ENCODE measurements around the gene ZPR1. TPM values are rescaled to one million over a fixed set of nuclear protein-coding genes. Genes with fewer than 3 reads are reported as not detected.

ZPR1 gene
- total RNA-seq, 2 donors from 2014 or later: 77.6 to 106 TPM

DNA sequence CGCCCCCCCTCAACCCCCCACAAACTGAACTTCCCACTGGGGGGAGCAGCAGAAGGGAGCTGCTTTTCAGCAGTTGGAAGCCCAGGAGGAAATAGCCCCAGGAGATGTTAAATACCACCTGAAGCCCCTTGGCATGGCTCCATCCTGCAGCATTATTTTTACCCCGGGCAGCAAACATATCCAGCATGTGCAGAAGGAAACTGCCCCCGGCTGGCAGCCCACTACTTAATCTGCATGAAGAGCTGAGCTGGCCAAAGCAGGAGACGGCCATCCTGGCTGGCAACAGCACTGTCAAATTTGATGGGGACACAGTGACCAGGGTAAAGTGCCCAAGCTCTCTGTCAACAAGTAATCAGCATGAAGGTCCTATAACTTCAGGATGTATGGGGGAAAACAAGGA lies 47.1 kb downstream of the ZPR1 start:
- Mint-ChIP-seq H3K36me3 (ENCODE audit: insufficient read depth in 2 of 2) (no peaks in the 10 kb centered on the region), H3K4me1 (ENCODE audit: low read depth) (peaks cover 15% of the 10 kb centered on the region), H3K27me3 (ENCODE audit: low read depth) (no peaks in the 10 kb centered on the region), H3K9me3 (no peaks in the 10 kb centered on the region), H3K27ac (no peak overlapping the region), H3K4me3 (no peak overlapping the region)
- no peak for ATAC-seq (replicated peaks in 1 of 2)
- DNase-seq: no peak

DNA sequence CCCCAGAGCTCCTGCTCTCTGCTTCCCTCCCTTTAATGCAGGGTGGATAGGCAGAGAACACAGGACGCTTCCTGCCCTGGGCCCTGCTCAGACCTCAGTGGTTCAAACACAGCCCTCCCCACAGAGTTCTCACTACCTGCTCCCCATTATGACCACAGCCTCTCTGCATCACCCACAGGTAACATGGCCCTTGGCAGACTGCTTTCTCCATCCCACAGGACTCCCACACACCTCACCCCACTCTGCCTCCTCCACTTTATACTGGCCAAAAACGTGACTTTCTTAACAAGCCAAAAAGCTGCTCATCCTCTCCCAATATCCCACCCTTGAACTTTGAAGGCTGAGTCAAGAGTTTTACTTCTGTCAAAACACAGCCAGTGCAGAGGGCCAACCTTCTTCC lies 48.8 kb downstream of the ZPR1 start:
- no peaks in the 10 kb centered on the region for H3K36me3 Mint-ChIP-seq (ENCODE audit: insufficient read depth in 2 of 2)

DNA sequence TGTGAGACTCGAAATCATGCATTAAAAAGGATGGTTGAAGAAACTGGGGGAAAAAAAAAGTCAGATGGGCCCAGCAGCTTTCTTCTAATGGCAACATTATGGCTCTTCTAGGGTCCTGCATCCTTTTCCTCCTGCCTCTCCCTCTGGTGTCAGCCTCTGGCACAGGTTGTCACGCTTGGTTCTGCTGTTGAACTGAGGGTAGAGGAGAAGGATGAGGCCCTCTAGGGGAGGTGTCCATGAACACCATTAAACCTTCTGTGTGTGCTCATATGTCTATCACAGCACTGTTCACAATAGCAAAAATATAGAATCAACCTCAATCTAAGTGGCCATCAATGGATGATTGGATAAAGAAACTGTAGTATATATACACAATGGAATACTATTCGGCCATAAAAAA lies 51.1 kb downstream of the ZPR1 start:
- Mint-ChIP-seq H3K27me3 (ENCODE audit: low read depth) (no peaks in the 10 kb centered on the region), H3K9me3 (no peaks in the 10 kb centered on the region), H3K4me1 (ENCODE audit: low read depth) (peaks cover 33% of the 10 kb centered on the region), H3K36me3 (ENCODE audit: insufficient read depth in 2 of 2) (peaks cover 0 to 2% of the 10 kb centered on the region in 2 donors), H3K27ac (no peak overlapping the region), H3K4me3 (no peak overlapping the region)
- DNase-seq: no peak
- ATAC-seq (replicated peaks in 1 of 2): no peak

More for the DNA sequence above, 48.8 kb downstream of the ZPR1 start:
- ATAC-seq (replicated peaks in 1 of 2): no peak
- Mint-ChIP-seq H3K27me3 (ENCODE audit: low read depth) (no peaks in the 10 kb centered on the region), H3K4me1 (ENCODE audit: low read depth) (peaks cover 19% of the 10 kb centered on the region), H3K27ac (no peak overlapping the region), H3K4me3 (no peak overlapping the region), H3K9me3 (no peaks in the 10 kb centered on the region)
- DNase-seq: no peak

DNA sequence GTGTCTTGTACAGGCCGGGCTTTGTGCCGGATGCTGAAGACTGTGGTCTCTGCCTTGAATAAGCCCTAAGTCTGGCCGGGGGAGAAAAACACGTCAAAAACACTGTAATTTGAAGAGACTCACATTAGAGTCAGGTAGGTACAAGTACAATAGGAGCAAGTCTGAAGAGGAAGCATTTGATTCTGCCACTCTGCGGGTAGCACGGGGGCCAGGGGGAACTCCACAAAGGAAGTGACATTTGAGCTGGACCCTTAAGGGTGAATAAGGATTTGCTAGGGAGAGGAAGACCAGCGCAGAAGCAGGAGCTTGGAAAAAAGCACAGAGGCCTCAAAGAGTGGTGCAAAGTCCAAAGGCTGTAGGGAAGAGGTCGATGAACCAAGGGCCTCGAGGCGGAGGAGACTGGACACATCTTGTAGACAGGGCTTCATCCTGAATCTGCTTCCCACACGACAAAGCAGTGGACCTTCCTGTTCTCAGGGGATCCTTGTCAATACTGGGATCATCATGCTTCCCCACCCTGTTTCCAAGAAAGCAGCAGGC lies 53.8 kb downstream of the ZPR1 start:
- DNase-seq: peak in 1 of 2 donors; percentile 3
- peak overlapping the region; percentile 35 for H3K27ac Mint-ChIP-seq
- peak overlapping the region in 1 of 2 donors; percentile 8 for H3K4me3 Mint-ChIP-seq
- peaks cover 0 to 2% of the 10 kb centered on the region in 2 donors for H3K36me3 Mint-ChIP-seq (ENCODE audit: insufficient read depth in 2 of 2)
- no peak for ATAC-seq (replicated peaks in 1 of 2)
- H3K9me3 Mint-ChIP-seq: no peaks in the 10 kb centered on the region
- no peaks in the 10 kb centered on the region for H3K27me3 Mint-ChIP-seq (ENCODE audit: low read depth)
- peaks cover 24% of the 10 kb centered on the region for H3K4me1 Mint-ChIP-seq (ENCODE audit: low read depth)

DNA sequence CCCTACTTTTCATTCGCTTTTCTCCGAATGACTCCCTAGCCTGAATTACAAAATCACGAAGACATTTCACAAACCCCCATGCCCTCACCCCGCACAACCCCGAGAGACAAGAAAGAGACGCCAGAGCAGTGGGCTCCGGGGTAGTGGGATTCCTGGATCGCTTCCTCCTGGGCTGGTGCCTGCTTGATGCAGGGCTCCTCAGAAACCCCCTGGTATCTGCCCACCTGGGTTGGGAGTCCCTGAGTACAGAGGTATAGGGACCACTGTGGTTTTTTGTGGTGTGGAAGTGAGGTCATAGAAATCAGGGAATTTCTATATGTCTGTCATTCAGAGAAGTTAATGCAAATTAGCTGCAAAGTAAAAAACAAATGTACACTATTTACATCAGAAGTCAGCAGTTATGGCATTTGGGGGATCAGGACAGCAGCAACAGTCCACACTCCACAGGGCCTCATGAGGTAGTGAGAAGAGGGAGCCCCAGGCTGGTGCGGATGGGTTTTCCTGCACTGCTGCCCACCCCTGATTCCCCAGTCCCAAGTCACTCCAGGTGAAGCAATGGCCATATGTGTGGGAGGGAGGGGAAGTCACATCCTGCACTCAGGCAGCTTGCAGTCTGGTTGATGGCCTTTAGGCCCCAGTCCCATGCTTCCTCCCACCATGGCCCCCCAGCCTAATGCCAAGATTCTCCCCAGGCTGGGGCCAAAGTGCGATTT lies 54.6 kb downstream of the ZPR1 start:
- H3K4me3 Mint-ChIP-seq: peak overlapping the region; percentile 55 to 59
- no peaks in the 10 kb centered on the region for H3K9me3 Mint-ChIP-seq
- no peaks in the 10 kb centered on the region for H3K27me3 Mint-ChIP-seq (ENCODE audit: low read depth)
- DNase-seq (peak; percentile 3 to 16), ATAC-seq (replicated peaks in 1 of 2) (peak; percentile 49 to 63)
- H3K27ac Mint-ChIP-seq: peak overlapping the region; percentile 81
- H3K36me3 Mint-ChIP-seq (ENCODE audit: insufficient read depth in 2 of 2): peaks cover 0 to 2% of the 10 kb centered on the region in 2 donors
- H3K4me1 Mint-ChIP-seq (ENCODE audit: low read depth): peaks cover 22% of the 10 kb centered on the region

DNA sequence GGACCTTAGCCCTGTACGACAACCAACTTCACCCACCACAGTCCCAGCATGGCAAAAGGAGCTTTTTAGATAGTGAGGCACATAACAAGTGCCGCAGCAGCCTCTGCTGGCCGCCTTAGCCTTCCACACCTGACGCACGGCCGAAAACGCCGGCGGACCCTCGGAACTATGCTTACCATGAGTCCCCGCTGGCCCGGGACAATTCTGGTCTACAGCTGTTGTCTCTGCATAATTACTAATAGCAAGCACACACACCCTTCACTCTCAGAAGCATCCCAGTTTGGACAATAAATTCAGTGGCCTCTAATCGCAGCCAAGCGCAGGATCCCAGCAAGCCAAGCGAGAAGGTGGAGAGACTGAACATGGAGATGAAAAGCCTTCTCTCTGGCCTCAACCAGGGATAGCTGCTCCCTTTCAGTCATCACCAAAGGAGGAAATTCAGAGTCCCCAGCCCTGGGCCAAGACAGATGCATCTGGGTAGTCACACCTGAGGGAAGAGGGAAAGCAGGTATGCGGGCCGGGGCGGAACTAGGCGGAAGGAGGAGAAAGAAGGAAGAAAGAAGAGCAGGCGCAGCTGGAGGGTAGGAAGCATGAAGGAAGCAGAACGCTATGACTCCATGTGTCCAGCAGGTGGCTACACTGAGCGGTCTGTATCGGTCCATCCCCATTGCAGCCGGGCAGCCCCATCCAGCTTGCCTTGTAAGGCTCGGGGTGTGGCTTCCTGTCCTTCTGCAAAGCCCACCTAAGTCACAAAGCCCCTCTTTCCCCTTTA lies 55.4 kb downstream of the ZPR1 start:
- ATAC-seq (replicated peaks in 1 of 2) (peak; percentile 81 to 85), DNase-seq (peak; percentile 64 to 67)
- Mint-ChIP-seq H3K36me3 (ENCODE audit: insufficient read depth in 2 of 2) (peaks cover 0 to 2% of the 10 kb centered on the region in 2 donors), H3K4me3 (peak overlapping the region; percentile 55 to 59), H3K4me1 (ENCODE audit: low read depth) (peaks cover 22% of the 10 kb centered on the region), H3K27ac (peak overlapping the region; percentile 81), H3K27me3 (ENCODE audit: low read depth) (no peaks in the 10 kb centered on the region), H3K9me3 (no peaks in the 10 kb centered on the region)

DNA sequence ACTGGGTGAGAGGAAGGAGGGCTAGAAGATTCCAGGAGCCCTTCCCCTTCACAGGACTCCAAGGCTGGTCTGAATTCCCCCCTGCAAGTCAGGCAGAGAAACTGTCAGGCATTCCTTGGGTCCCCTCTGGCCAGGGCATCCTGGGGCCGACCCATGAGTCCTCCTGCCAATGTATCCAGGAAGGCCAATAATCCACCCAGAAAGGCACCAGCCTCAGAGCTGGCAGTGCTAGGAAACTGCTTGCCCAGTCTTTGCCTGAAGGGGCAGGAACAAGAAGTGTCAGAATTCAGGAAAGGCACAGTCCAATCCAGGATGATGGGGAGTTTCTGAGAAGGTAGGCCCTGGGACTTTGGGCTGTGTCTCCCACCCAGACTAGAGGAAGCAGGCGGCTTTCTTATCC lies 56.0 kb downstream of the ZPR1 start:
- no peak overlapping the region for H3K27ac Mint-ChIP-seq

DNA sequence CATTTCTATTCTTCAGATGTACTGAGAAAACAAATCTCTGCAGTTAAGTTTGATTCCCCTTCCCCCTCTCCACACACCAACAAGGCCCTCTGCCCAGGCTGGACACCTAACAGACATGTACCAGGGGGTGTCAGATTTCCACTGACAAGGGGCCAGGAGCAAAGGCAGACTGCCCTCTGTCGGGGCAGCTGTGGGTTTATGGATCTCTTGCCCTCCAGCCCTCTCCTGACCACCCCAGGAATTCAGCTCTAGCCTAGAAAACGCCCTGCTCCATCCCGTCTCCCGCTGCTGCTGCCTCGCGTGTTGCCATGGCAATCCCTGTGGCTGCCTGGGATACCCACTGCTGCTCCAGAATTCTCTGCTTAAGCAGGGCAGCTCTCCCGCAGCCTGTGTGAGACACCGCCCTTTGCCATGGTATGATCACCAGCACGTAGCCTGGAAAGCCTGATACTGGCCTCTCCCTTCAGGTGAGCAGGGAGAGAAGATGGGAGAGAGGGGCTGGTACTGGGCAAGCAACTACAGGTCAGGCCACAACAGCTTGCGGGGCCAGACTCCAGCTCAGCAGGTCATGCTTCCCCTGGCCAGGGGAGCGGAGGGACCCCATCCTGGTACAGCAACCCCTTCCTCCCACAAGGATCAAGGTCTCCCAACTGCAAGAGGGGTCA lies 56.6 kb downstream of the ZPR1 start:
- no peaks in the 10 kb centered on the region for H3K9me3 Mint-ChIP-seq
- H3K4me1 Mint-ChIP-seq (ENCODE audit: low read depth): peaks cover 22% of the 10 kb centered on the region
- no peak overlapping the region for H3K4me3 Mint-ChIP-seq
- H3K27ac Mint-ChIP-seq: no peak overlapping the region
- H3K36me3 Mint-ChIP-seq (ENCODE audit: insufficient read depth in 2 of 2): peaks cover 0 to 2% of the 10 kb centered on the region in 2 donors
- DNase-seq (no peak), ATAC-seq (replicated peaks in 1 of 2) (no peak)
- H3K27me3 Mint-ChIP-seq (ENCODE audit: low read depth): no peaks in the 10 kb centered on the region

More for the DNA sequence above, 56.0 kb downstream of the ZPR1 start:
- DNase-seq (no peak), ATAC-seq (replicated peaks in 1 of 2) (no peak)
- Mint-ChIP-seq H3K27me3 (ENCODE audit: low read depth) (no peaks in the 10 kb centered on the region), H3K36me3 (ENCODE audit: insufficient read depth in 2 of 2) (peaks cover 0 to 2% of the 10 kb centered on the region in 2 donors), H3K4me1 (ENCODE audit: low read depth) (peaks cover 22% of the 10 kb centered on the region), H3K4me3 (no peak overlapping the region), H3K9me3 (no peaks in the 10 kb centered on the region)

DNA sequence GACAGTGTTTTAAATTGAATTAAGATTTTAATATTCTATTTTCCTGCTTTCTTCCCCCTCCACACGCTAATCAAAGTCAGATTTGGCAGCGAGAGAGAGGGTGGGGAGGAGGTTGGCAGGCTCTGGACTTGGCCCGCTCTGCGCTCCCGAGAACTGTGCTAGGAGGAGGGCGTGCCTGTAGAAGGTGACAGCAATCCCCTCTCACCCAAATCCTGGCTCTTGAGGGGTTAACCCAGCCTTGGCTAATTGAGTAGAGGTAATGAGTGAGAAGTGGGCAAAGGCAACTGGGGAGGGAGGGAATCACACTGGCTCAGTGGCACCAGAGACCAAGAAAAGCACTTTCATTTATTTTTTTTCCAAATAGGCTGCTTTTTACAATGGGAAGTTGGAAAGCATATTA lies 57.2 kb downstream of the ZPR1 start:
- no peak overlapping the region for H3K27ac Mint-ChIP-seq
- H3K9me3 Mint-ChIP-seq: no peaks in the 10 kb centered on the region
- peaks cover 22% of the 10 kb centered on the region for H3K4me1 Mint-ChIP-seq (ENCODE audit: low read depth)
- no peaks in the 10 kb centered on the region for H3K27me3 Mint-ChIP-seq (ENCODE audit: low read depth)
- ATAC-seq (replicated peaks in 1 of 2) (no peak), DNase-seq (no peak)
- H3K4me3 Mint-ChIP-seq: no peak overlapping the region
- H3K36me3 Mint-ChIP-seq (ENCODE audit: insufficient read depth in 2 of 2): peaks cover 0 to 2% of the 10 kb centered on the region in 2 donors

DNA sequence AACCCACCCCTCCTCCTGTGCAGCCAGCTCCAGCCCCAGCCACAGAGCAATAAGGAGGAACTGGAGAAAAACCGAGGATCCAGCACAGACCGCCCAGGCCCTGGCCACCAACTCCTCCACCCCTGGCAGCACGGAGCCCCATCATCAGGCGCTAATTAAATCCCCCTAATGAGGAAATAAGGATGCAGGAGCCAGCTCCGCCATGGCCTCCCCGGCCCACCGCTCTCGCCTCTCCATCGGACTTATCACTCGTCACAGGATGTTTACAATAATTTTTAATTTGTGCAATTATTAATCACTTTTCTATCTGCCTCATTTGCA lies 57.6 kb downstream of the ZPR1 start:
- no peaks in the 10 kb centered on the region for H3K27me3 Mint-ChIP-seq (ENCODE audit: low read depth)
- ATAC-seq (replicated peaks in 1 of 2): no peak
- no peaks in the 10 kb centered on the region for H3K9me3 Mint-ChIP-seq
- no peak overlapping the region for H3K27ac Mint-ChIP-seq
- H3K4me3 Mint-ChIP-seq: no peak overlapping the region
- peaks cover 22% of the 10 kb centered on the region for H3K4me1 Mint-ChIP-seq (ENCODE audit: low read depth)
- no peak for DNase-seq
- peaks cover 0 to 2% of the 10 kb centered on the region in 2 donors for H3K36me3 Mint-ChIP-seq (ENCODE audit: insufficient read depth in 2 of 2)

DNA sequence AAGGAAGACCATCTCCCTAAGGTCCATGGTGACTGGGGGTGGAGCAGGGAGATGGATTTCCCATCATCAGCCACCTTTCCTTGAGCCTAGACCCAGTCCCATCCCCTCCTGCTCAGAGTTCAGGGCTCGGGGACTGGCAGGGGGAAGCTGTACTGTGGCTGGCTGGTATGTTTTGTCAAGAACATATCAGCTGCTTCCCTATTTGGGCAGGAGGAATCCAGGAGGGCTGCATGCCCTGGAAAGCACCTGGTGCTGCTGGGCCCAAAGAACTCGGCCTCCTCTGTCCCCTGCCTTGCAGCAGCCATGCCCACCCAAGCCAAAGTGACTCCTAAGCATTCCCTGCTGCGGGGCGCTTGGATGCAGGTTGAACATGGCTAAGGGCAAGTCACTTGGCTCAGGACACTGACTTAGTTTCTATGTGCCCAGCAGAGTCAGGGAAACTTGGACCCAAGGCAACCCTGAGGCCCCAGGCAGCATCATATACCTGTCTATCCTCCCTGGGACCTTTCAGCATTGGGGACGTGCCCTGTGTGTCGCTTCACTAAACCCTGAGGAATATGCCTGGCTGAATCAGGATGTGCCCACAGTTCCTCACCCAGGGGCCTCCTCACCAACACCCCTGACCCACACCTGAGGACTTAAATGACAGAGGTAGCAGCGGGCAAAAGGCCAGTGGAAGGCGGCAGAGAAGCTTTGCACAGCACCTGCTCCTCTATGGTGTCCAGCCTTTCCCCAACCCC lies 58.2 kb downstream of the ZPR1 start:
- H3K36me3 Mint-ChIP-seq (ENCODE audit: insufficient read depth in 2 of 2): peaks cover 0 to 2% of the 10 kb centered on the region in 2 donors
- ATAC-seq (replicated peaks in 1 of 2) (no peak), DNase-seq (no peak)
- no peaks in the 10 kb centered on the region for H3K27me3 Mint-ChIP-seq (ENCODE audit: low read depth)
- no peaks in the 10 kb centered on the region for H3K9me3 Mint-ChIP-seq
- peaks cover 22% of the 10 kb centered on the region for H3K4me1 Mint-ChIP-seq (ENCODE audit: low read depth)
- no peak overlapping the region for H3K4me3 Mint-ChIP-seq
- H3K27ac Mint-ChIP-seq: no peak overlapping the region

DNA sequence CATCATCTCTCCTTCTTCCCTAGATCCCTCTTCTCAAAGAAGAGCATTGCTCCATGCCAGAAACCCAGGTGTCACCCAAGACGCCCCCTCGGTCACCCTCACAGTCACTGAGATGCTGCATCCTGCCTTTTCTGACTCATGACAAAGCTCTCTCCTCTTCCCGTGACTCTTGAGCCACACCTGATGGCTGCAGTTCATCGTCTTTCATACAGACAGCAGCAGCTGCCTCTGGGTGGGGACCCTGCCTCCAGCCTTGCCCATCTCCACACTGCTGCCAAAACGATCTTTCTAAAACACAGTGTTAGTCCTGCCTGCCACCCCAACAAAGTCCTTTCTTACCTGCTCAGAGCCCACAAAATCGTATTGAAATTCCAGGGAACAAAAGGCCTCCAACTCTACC lies 59.8 kb downstream of the ZPR1 start:
- H3K4me1 Mint-ChIP-seq (ENCODE audit: low read depth): peaks cover 8% of the 10 kb centered on the region
- no peak overlapping the region for H3K27ac Mint-ChIP-seq

More for the DNA sequence above, 59.8 kb downstream of the ZPR1 start:
- Mint-ChIP-seq H3K9me3 (no peaks in the 10 kb centered on the region), H3K36me3 (ENCODE audit: insufficient read depth in 2 of 2) (peaks cover 0 to 2% of the 10 kb centered on the region in 2 donors), H3K4me3 (no peak overlapping the region), H3K27me3 (ENCODE audit: low read depth) (peaks cover 4% of the 10 kb centered on the region)
- DNase-seq (no peak), ATAC-seq (replicated peaks in 1 of 2) (no peak)

All from activated T-cell treated with anti-CD3 and anti-CD28 coated beads, Interleukin-2, amount 50 U/mL, for 72 hours (primary cell).